GM23338 (cell line): ENCODE data around the gene NSL1. TPM values are rescaled to one million over a fixed set of nuclear protein-coding genes. Genes with fewer than 3 reads are reported as not detected.
A peak's percentile ranks its signal among the peaks of the same experiment; 100 is the strongest.

Experiments used
- ATAC-seq: fragments of 200-7000 bp; cut with Tn5 transposase; 3 replicates; pipeline ENCODE4 v1.9.1; 2020
- DNase-seq: peaks from one replicate; pipeline ENCODE4 v3.0.0-alpha.2; 2015; ENCODE audit warnings: low spot score
- H2AFZ ChIP-seq: fragments of 200-600 bp; sonication (generic); 2 replicates; pipeline ENCODE4 v1.8.0; 2016; ENCODE audit warnings: antibody characterized with exemption, mild to moderate bottlenecking, moderate library complexity
- H3F3A ChIP-seq: fragments of 200-600 bp; sonication (generic); replicated peaks from 2 replicates; pipeline ENCODE4 v1.8.0; 2017; ENCODE audit warnings: antibody characterized with exemption, mixed run types, low read depth
- H3K27ac ChIP-seq: fragments of 200-600 bp; sonication (generic); 2 replicates; pipeline ENCODE4 v1.6.1; 2016; ENCODE audit warnings: low read depth
- H3K27me3 ChIP-seq: fragments of 200-600 bp; sonication (generic); 2 replicates; pipeline ENCODE4 v1.8.0; 2016; ENCODE audit warnings: mild to moderate bottlenecking, mixed run types, moderate library complexity; ENCODE audit not compliant: insufficient read depth
- H3K36me3 ChIP-seq: fragments of 200-600 bp; sonication (generic); 2 replicates; pipeline ENCODE4 v1.8.0; 2016; ENCODE audit warnings: mild to moderate bottlenecking; ENCODE audit not compliant: insufficient read depth
- H3K4me1 ChIP-seq: fragments of 200-600 bp; sonication (generic); 2 replicates; pipeline ENCODE4 v1.8.0; 2016; ENCODE audit warnings: mild to moderate bottlenecking, moderate library complexity; ENCODE audit not compliant: insufficient read depth
- H3K4me2 ChIP-seq: fragments of 200-600 bp; sonication (generic); 2 replicates; pipeline ENCODE4 v1.7.1; 2017; ENCODE audit warnings: mixed run types
- H3K4me3 ChIP-seq: fragments of 200-600 bp; sonication (generic); 2 replicates; pipeline ENCODE4 v1.6.1; 2016; ENCODE audit warnings: mixed run types
- H3K79me2 ChIP-seq: fragments of 200-600 bp; sonication (generic); replicated peaks from 2 replicates; pipeline ENCODE4 v1.8.0; 2017; ENCODE audit warnings: mild to moderate bottlenecking; ENCODE audit not compliant: insufficient read depth
- H3K9me2 ChIP-seq: fragments of 200-600 bp; sonication (generic); 2 replicates; pipeline ENCODE4 v1.8.0; 2017; ENCODE audit not compliant: insufficient read depth
- H4K20me1 ChIP-seq: fragments of 200-600 bp; sonication (generic); replicated peaks from 2 replicates; pipeline ENCODE4 v1.8.0; 2017; ENCODE audit warnings: mild to moderate bottlenecking; ENCODE audit not compliant: insufficient read depth
- H3K27ac Mint-ChIP-seq: 2 replicates; pipeline ENCODE4 v1.8.0; 2020; ENCODE audit warnings: inconsistent platforms, mild to moderate bottlenecking, moderate library complexity, mixed read lengths
- H3K27me3 Mint-ChIP-seq: 3 replicates; pipeline ENCODE4 v1.8.0; 2022; ENCODE audit warnings: low read depth, mild to moderate bottlenecking, moderate library complexity, mixed read lengths, inconsistent platforms; ENCODE audit not compliant: insufficient read depth, poor library complexity
- H3K36me3 Mint-ChIP-seq: 3 replicates; pipeline ENCODE4 v1.8.0; 2021; ENCODE audit warnings: low read depth, mild to moderate bottlenecking, inconsistent platforms, moderate library complexity, mixed read lengths
- H3K4me1 Mint-ChIP-seq: 3 replicates; pipeline ENCODE4 v1.8.0; 2020; ENCODE audit warnings: mild to moderate bottlenecking, inconsistent platforms, mixed read lengths
- H3K4me3 Mint-ChIP-seq: 3 replicates; pipeline ENCODE4 v1.8.0; 2021; ENCODE audit warnings: moderate library complexity, mild to moderate bottlenecking, inconsistent platforms, mixed read lengths
- H3K9me3 Mint-ChIP-seq: 3 replicates; pipeline ENCODE4 v1.8.0; 2020; ENCODE audit warnings: moderate library complexity, mild to moderate bottlenecking, inconsistent platforms, mixed read lengths
- CTCF ChIP-seq, 2 experiments: fragments of 200-600 bp in 1 of 2; sonication (generic) in 1 of 2; conservative IDR thresholded peaks; 2 replicates each; pipeline versions ENCODE4 v1.5.1 to v1.6.1; 2016 to 2017; ENCODE audit warnings: antibody characterized with exemption in 2 of 2, low read depth in 2 of 2, mild to moderate bottlenecking in 2 of 2, moderate library complexity in 1 of 2
- ZNF462 ChIP-seq: fragments of 250-450 bp; sonication (Bioruptor Pico); IDR thresholded peaks from 2 replicates; pipeline ENCODE4 v1.5.0; 2020; ENCODE audit warnings: mild to moderate bottlenecking, moderate library complexity
- polyA plus RNA-seq: library from polyadenylated mRNA; unstranded; fragments of >200 nt; fragmentation: Nextera tagmentation; extraction: Ambion mirVana; gene quantifications from 2 replicates; pipeline ENCODE4 v1.2.1, GENCODE V29; 2016
- total RNA-seq: library from RNA; depleted of rRNA; stranded (reverse); fragments of >200 nt; shearing (Covaris generic); gene quantifications from 2 replicates; pipeline ENCODE4 v1.2.3, GENCODE V29; 2014; rRNA removed

The NSL1 gene
- total and polyA plus RNA-seq, 2 experiments from 2014 or later = 96.8 to 102 TPM

- no peak overlapping the region for H3K4me2 ChIP-seq
- Mint-ChIP-seq H3K4me3 (no peak overlapping the region), H3K9me3 (no peaks in the 10 kb centered on the region), H3K27me3 (peaks cover 3% of the 10 kb centered on the region), H3K27ac (no peak overlapping the region), H3K4me1 (peaks cover 18% of the 10 kb centered on the region), H3K36me3 (no peaks in the 10 kb centered on the region; the same call in 2 of the 3 replicates)
- TF ChIP-seq ZNF462 (CRISPR knock-in tag) (no peak), CTCF (conservative IDR thresholded peaks at IDR 0.05; ENCODE audit: low read depth in 2 of 2) (peak in 1 of 2 experiments; percentile 39; a peak in 2 of 4 replicates)
- DNase-seq (peak; percentile 38), ATAC-seq (peak; percentile 45; the same call in 2 of the 3 replicates)
- no peaks in the 10 kb centered on the region for H3K79me2 ChIP-seq
- H2AFZ ChIP-seq = no peak overlapping the region
- no peaks in the 10 kb centered on the region for H3K27me3 ChIP-seq
- peaks cover 3% of the 10 kb centered on the region; the same call in 1 of the 2 replicates for H3K9me2 ChIP-seq
- peaks cover 1% of the 10 kb centered on the region; the same call in 1 of the 2 replicates for H3K4me1 ChIP-seq
- H3K27ac ChIP-seq = no peak overlapping the region
- no peaks in the 10 kb centered on the region for H3F3A ChIP-seq
- H4K20me1 ChIP-seq = no peaks in the 10 kb centered on the region
- H3K36me3 ChIP-seq = no peaks in the 10 kb centered on the region
- no peak overlapping the region for H3K4me3 ChIP-seq
Measured at GRCh38 chr1:212677136-212677535, 114.4 kb downstream of the NSL1 start.

Other genes with a start within 250 kb of the NSL1 start
- 17.2 and 19.3 TPM in 2 replicates for gene ATF3, start 183.0 kb downstream of the NSL1 start, total RNA-seq
- 12.6 and 16.2 TPM in 2 replicates for gene ATF3, start 183.0 kb downstream of the NSL1 start, polyA plus RNA-seq
- 3.6 and 6.8 TPM in 2 replicates for gene BATF3, start 91.9 kb downstream of the NSL1 start, total RNA-seq
- 7.8 and 8.6 TPM in 2 replicates for gene BATF3, start 91.9 kb downstream of the NSL1 start, polyA plus RNA-seq
- gene TATDN3, start 117 bp upstream of the NSL1 start, total RNA-seq = 10.9 and 23.7 TPM in 2 replicates
- gene TATDN3, start 117 bp upstream of the NSL1 start, polyA plus RNA-seq = 17.9 and 24.2 TPM in 2 replicates
- gene SPATA45, start 55.9 kb upstream of the NSL1 start, total RNA-seq = not detected in 2 replicates
- not detected in 2 replicates for gene SPATA45, start 55.9 kb upstream of the NSL1 start, polyA plus RNA-seq
- 93.5 and 103 TPM in 2 replicates for gene FLVCR1, start 66.5 kb upstream of the NSL1 start, total RNA-seq
- gene FLVCR1, start 66.5 kb upstream of the NSL1 start, polyA plus RNA-seq = 60.2 and 60.5 TPM in 2 replicates
- gene VASH2, start 158.8 kb upstream of the NSL1 start, total RNA-seq = 305 and 381 TPM in 2 replicates
- gene VASH2, start 158.8 kb upstream of the NSL1 start, polyA plus RNA-seq = 129 and 136 TPM in 2 replicates
- gene ANGEL2, start 224.1 kb upstream of the NSL1 start, total RNA-seq = 49.6 and 54.3 TPM in 2 replicates
- gene ANGEL2, start 224.1 kb upstream of the NSL1 start, polyA plus RNA-seq = 14.6 and 15.2 TPM in 2 replicates